HG02852 (cell line): ENCODE results near the gene ABLIM3.

ENCODE experiments used
- ATAC-seq: cut with Tn5 transposase; IDR thresholded peaks from one replicate; pipeline ENCODE4 v1.9.1; 2021; ENCODE audit warnings: mild to moderate bottlenecking, moderate library complexity; ENCODE audit not compliant: unreplicated experiment

ABLIM3 gene

GRCh38 chr5:149141224-149141956 is at the start of gene ABLIM3:
TSS of gene ABLIM3 (plus strand) at chr5:149141493. CDS start at chr5:149142096, 603 bp downstream.
- ATAC-seq = peak; percentile 95

- no peak for ATAC-seq
Measured at GRCh38 chr5:149093625-149094024, 47.7 kb upstream of the ABLIM3 start.

GRCh38 chr5:149094996-149095395 is 46.3 kb upstream of the ABLIM3 start:
- ATAC-seq = no peak

DNA sequence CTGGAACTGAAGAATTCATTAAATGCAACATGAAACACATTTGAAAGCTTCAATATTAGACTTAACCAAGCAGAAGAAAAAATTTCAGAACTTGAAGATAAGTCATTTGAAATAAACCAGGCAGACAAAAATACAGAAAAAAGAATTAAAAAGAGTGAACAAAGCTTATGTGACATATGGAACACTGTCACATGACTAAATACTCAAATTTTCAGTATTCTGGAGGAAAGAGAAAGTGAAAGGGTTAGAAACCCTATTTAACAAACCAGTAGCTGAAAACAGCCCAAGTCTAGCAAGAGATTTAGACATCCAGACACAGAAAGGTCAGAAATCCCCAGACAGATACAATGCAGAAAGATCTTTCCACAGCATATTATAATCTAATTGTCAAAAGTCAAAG is 41.4 kb upstream of the ABLIM3 start:
- ATAC-seq = no peak

- no peak for ATAC-seq
Measured at GRCh38 chr5:149100331-149100730, 41.0 kb upstream of the ABLIM3 start.

- no peak for ATAC-seq
Measured at GRCh38 chr5:149108651-149109280, 32.5 kb upstream of the ABLIM3 start.

DNA sequence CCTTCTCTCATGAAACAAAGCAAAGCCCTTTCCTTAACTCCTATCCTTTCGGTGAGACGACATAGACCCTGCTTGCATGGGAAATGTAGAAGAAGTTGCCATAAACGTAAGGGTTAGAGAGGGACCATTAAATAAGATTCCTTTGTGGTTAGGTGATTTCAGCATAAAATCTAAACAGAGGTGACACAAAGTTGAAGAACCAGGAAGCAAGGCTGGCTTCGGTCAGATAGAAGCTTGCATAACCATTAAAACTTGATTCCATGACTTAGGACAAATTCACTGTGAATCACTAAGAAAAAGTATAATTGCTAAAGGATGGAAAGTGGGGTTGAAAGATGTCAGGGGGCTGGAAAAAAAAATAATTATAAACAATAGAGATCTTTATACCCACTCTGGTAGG is 30.9 kb upstream of the ABLIM3 start:
- ATAC-seq = no peak

GRCh38 chr5:149113669-149114068 is 27.6 kb upstream of the ABLIM3 start:
- no peak for ATAC-seq

- ATAC-seq = no peak
Measured at GRCh38 chr5:149114403-149115312, 26.6 kb upstream of the ABLIM3 start.

DNA sequence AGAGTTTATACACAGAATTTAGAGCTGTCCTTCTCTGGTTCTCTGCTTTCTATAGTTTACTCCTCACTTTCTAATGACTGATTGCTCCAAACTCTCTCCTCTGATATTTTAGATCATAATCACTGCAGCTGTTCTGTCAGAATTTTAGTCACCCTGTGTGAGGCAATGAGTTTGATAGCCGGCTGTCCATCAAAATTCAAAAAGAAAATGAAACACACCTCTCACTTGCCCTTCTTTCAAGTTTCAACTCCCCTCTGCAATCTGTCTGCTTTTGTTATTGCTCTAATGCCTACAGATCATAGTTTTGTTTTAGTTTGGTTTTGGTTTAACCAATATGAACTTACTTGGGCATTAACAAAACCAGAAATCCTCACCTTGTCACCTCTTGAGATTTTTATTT is 23.3 kb upstream of the ABLIM3 start:
- peak; percentile 81 for ATAC-seq

- no peak for ATAC-seq
Measured at GRCh38 chr5:149118463-149118862, 22.8 kb upstream of the ABLIM3 start.

- ATAC-seq = no peak
Measured at GRCh38 chr5:149121145-149121544, 20.1 kb upstream of the ABLIM3 start.

DNA sequence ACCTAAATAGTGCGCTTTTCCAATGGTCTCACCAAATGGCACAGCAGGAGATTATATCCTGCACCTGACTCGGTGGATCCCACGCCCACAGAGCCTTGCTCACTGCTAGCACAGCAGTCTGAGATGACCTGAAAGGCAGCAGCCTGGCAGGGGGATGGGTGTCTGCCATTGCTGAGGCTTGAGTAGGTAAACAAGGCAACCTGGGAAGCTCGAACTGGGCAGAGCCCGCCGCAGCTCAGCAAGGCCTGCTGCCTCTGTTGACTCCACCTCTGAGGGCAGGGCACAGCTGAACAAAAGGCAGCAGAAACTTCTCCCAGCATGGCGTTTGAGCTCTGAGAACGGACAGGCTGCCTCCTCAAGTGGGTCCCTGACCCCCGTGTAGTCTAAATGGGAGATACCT is 18.1 kb upstream of the ABLIM3 start:
- no peak for ATAC-seq

DNA sequence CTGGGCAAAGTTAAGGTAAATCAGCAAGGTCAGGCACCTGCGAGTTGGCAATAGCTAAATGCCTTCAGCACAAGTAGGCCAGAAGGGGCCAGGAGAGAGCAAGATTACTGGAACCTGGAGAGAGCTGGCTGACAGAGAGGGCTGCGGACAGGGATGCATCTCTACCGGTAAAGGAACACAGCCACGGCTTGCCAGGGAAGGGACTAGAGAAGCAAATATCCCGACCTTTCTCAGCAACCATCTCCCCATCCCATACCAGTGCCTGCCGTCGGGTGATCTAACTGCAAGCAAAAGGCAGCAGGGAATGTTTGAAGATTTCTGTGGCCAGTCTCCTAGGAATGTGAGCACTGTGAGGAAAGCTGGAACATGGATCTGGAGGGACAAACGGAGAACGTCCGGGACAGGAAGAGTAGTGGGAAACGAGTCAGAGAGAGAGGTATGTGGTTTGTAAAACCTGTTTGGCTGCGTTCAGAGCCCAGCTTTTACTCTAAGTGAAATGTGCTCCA is 15.9 kb upstream of the ABLIM3 start:
- ATAC-seq = no peak

DNA sequence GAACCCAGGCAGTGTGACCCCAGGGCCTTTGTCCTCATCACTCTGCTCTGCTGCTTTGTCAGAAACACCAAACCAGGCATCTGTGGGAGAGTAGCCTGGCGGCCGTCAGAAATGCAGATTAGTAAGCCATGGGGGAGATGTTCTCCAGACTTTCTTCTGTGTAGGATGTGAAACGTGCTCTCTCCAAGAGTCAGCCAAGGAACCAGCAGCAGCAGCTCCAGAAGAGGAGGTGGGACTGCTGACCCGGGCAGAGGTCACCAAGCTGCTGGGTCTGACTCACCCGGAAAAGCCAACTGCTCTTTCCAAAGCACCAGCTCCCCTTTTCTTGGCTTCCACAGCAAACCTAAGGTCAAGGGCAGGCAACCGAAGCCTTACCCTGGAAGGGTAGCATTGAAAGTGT is 14.4 kb upstream of the ABLIM3 start:
- ATAC-seq = no peak

- no peak for ATAC-seq
Measured at GRCh38 chr5:149127394-149127955, 13.8 kb upstream of the ABLIM3 start.

GRCh38 chr5:149128023-149128875 is 13.0 kb upstream of the ABLIM3 start:
- no peak for ATAC-seq

GRCh38 chr5:149129181-149129580 is 12.1 kb upstream of the ABLIM3 start:
- no peak for ATAC-seq

GRCh38 chr5:149130121-149130914 is 11.0 kb upstream of the ABLIM3 start:
- no peak for ATAC-seq
